Mucosa of descending colon (tissue), 3 donors: ENCODE measurements around the gene ARRB2. TPM values are rescaled to one million over a fixed set of nuclear protein-coding genes. Genes with fewer than 3 reads are reported as not detected.

ENCODE experiments used
- ATAC-seq: fragments of 200-7000 bp; cut with Tn5 transposase; one replicate; pipeline ENCODE4 v1.9.1; 2020; ENCODE audit warnings: mild to moderate bottlenecking, moderate library complexity
- DNase-seq, 3 donors: peaks; one replicate each; pipeline ENCODE4 v3.0.0-alpha.2; 2020
- H3K36me3 ChIP-seq: fragments of 200-600 bp; one replicate; pipeline ENCODE4 v1.8.0; 2021; ENCODE audit warnings: low read depth, mild to moderate bottlenecking
- H3K4me1 ChIP-seq: fragments of 200-600 bp; one replicate; pipeline ENCODE4 v1.8.0; 2021; ENCODE audit warnings: low read depth, mild to moderate bottlenecking
- H3K4me3 ChIP-seq: fragments of 200-600 bp; one replicate; pipeline ENCODE4 v1.8.0; 2021; ENCODE audit warnings: mild to moderate bottlenecking
- H3K9me3 ChIP-seq: fragments of 200-600 bp; one replicate; pipeline ENCODE4 v1.8.0; 2021; ENCODE audit warnings: mild to moderate bottlenecking
- CTCF ChIP-seq: fragments of 200-600 bp; IDR thresholded peaks from one replicate; pipeline ENCODE4 v1.8.0; 2022; ENCODE audit warnings: antibody characterized with exemption, mild to moderate bottlenecking
- intact Hi-C, 2 donors: fragments of 100-400 bp; cut with DNase I in 1 of 2; cut with micrococcal nuclease in 1 of 2; formaldehyde crosslinking; loops; one replicate each; pipeline versions ENCODE4 v1.11.0 to v1.11.1; 2022; cut with DNase I, micrococcal nuclease
- total RNA-seq, 3 donors: library from RNA; stranded (reverse); fragmentation: NEBNext Ultra II Directional in 2 of 3; extraction: Animal tissue kit (Norgen Biotek cat#: 25700) in 2 of 3; gene quantifications; one replicate each; pipeline versions ENCODE4 v1.2.1 to v1.2.4, GENCODE V29; 2021 to 2023
- donor health status: DM: no; HTN: no; CAD: no; lungs with moderate emphysema.
- donor health status: DM: no; HTN: no; CAD: no.
- donor health status: DM: no; HTN: yes; CAD: no.

ARRB2 gene
- total RNA-seq, 3 donors from 2014 or later = 29.7 to 56.5 (median 49.9) TPM

GRCh38 chr17:4751932-4752331, 41.5 kb downstream of the ARRB2 start:
- Histone ChIP-seq H3K4me1 (no peaks in the 10 kb centered on the region), H3K4me3 (no peak overlapping the region), H3K36me3 (no peaks in the 10 kb centered on the region), H3K9me3 (no peaks in the 10 kb centered on the region)
- intact Hi-C loops = no loop called here
- DNase-seq (no peak), ATAC-seq (no peak)
- no peak for TF ChIP-seq CTCF

- Histone ChIP-seq H3K4me3 (no peak overlapping the region), H3K36me3 (no peaks in the 10 kb centered on the region), H3K4me1 (no peaks in the 10 kb centered on the region), H3K9me3 (no peaks in the 10 kb centered on the region)
- no peak for DNase-seq
- ATAC-seq = no peak
- intact Hi-C loops = no loop called here
- TF ChIP-seq CTCF = no peak
Observed at GRCh38 chr17:4753392-4753791, 43.0 kb downstream of the ARRB2 start.

- intact Hi-C loops = no loop called here
- no peaks in the 10 kb centered on the region for H3K4me1 ChIP-seq
- DNase-seq (no peak), ATAC-seq (peak; percentile 95)
- no peak overlapping the region for H3K4me3 ChIP-seq
- TF ChIP-seq CTCF = no peak
- H3K9me3 ChIP-seq = no peaks in the 10 kb centered on the region
- H3K36me3 ChIP-seq = no peaks in the 10 kb centered on the region
Observed at GRCh38 chr17:4759776-4760236, 49.4 kb downstream of the ARRB2 start.

- H3K9me3 ChIP-seq = no peaks in the 10 kb centered on the region
- ATAC-seq = peak; percentile 34
- H3K4me3 ChIP-seq = no peak overlapping the region
- intact Hi-C loops = no loop called here
- TF ChIP-seq CTCF = no peak
- DNase-seq = no peak
- H3K36me3 ChIP-seq = no peaks in the 10 kb centered on the region
- H3K4me1 ChIP-seq = no peaks in the 10 kb centered on the region
Observed at GRCh38 chr17:4764595-4764994, 54.2 kb downstream of the ARRB2 start.

GRCh38 chr17:4766201-4766600, 55.8 kb downstream of the ARRB2 start:
- Histone ChIP-seq H3K9me3 (no peaks in the 10 kb centered on the region), H3K36me3 (no peaks in the 10 kb centered on the region), H3K4me3 (no peak overlapping the region), H3K4me1 (no peaks in the 10 kb centered on the region)
- TF ChIP-seq CTCF = no peak
- intact Hi-C loops = no loop called here
- DNase-seq (no peak), ATAC-seq (no peak)

GRCh38 chr17:4766723-4767122, 56.3 kb downstream of the ARRB2 start:
- DNase-seq (no peak), ATAC-seq (no peak)
- Histone ChIP-seq H3K4me1 (peaks cover 1% of the 10 kb centered on the region), H3K9me3 (no peaks in the 10 kb centered on the region), H3K36me3 (no peaks in the 10 kb centered on the region), H3K4me3 (no peak overlapping the region)
- no peak for TF ChIP-seq CTCF
- intact Hi-C loops = no loop called here
